ENCODE measurements around the gene TSC1.
A peak's percentile ranks its signal among the peaks of the same experiment; 100 is the strongest.

The TSC1 gene

DNA sequence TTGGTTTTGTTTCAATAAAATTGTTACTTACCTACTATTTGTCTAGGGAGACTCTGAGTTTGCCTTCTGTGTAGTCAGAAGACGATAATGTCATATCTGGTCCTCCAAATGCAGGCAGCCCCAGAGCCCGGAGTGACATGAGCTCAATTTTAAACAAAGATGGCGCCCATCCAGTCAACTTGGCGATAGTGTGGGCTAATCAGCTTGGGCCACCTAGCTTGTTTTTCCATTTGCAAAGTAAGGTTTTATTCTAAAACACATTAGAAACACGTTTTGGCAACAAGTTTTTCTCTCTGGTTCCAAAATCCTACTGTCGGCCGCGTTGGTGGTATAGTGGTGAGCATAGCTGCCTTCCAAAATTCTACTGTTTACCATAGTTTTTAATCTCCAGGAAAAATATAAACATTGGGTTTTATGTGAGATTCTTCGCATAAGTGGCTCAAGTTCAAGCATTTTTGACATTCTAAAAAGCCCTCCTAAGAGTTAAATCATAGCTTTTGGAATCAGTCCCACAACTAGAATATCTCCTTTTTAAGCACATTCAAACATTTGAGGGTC is 13.2 kb downstream of the TSC1 start:
- no peak for DNase-seq

- DNase-seq: no peak
These were observed 16.7 kb downstream of the TSC1 start for GRCh38 chr9:132927704-132928103.

DNA sequence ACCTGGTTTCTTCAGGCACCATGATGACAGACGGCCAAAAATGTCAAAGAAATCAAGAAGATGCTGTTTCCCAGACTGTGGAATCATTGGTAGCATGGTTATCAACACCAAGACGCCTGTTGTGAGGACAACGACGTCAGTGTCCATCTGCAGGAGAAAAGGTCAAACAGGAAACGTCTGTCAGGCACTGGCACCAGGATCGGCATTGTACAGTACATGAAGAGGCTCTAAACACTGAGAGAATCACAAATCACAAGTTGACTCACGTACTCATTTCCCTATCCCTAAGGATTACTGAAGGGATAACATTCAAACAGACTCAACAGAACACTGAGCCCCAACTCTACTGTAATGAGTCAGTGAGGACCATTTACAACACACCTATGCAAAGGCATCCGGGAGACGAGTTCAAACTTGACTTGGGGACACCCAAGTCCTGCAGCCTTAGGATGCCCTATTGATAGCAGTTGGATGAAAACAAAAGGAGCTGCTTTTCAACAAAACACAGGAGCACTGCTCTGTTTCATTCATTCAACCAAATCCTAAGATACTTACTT is 21.0 kb downstream of the TSC1 start:
- no peak for DNase-seq

GRCh38 chr9:132919614-132920268 is 24.7 kb downstream of the TSC1 start:
- no peak for DNase-seq

DNA sequence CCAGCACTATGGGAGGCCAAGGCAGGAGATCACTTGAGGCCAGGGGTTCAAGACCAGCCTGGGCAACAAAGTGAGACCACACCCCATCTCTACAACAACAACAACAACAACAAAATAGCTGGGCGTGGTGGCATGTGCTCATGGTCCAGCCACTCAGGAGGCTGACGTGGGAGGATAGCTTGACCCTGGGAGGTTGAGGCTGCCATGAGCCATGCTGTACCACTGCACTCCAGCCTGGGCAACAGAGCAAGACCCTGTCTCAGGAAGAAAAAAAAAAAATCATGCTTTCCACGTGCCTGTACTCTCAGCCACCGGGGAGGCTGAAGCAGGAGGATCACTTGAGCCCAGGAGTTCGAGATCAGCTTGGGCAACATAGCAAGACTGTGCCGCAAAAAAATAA is 29.5 kb downstream of the TSC1 start:
- no peak for DNase-seq

GRCh38 chr9:132912131-132912530 is 32.3 kb downstream of the TSC1 start:
- DNase-seq: no peak

DNA sequence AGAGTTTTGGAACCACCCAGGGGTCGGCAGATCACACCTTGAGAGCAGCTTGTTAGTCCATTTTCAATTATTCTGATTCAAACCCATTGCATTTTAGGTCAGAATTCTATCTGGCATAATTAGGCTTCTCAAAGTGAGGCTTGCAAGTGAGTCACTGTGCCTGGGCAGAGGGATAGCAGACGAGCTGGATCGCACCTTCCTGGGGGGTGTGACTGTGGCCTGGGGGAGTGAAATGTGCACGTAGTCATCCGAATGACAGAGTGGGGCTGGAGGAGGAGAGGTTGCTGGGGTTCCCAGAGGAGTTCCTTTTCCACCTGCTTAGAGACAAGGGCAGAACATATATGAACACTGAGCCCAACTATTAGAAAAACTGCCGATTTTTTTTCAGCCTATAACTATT is 34.0 kb downstream of the TSC1 start:
- no peak for DNase-seq

GRCh38 chr9:132909311-132909710 is 35.1 kb downstream of the TSC1 start:
- DNase-seq: no peak

DNA sequence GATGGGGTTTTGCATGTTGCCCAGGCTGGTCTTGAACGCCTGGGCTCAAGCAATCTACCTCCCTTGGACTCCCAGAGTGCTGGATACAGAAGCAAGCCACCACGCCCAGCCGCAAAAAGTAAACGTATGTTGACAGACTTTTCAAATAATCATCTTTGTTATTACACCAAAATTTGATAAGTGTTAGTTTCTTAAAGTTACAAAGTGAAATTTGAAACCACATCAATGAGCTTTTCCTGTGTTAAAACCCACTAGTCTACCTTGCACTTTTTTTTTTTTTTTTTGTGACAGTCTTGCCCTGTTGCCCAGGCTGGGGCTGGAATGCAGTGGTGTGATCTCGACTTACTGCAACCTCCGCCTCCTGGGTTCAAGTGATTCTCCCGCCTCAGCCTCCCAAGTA is 35.8 kb downstream of the TSC1 start:
- no peak for DNase-seq

DNA sequence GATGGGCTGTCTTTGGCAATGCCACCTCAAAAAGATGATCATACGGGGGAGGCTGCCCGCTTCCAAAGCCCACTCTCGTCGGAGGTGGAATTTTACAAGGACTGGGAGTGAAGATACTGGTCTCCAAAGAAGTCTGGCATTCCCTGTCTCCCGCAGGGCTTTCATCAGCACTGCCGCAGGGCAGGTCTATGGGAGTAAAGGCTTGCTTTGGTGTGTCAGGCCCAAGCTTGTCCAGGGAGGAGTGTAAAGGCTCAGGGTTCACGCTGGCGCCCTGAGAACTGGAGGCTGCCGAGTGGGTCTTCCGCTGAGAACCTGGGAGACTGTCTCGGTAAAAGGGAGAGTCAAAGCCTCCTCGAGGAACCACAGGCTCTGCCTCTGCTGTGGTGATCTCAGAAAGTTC is 38.7 kb downstream of the TSC1 start:
- DNase-seq: no peak

- DNase-seq: no peak
These were observed 40.6 kb downstream of the TSC1 start for GRCh38 chr9:132903574-132904492.

- peak; percentile 40 for DNase-seq
These were observed 42.3 kb downstream of the TSC1 start for GRCh38 chr9:132901858-132902831.

DNA sequence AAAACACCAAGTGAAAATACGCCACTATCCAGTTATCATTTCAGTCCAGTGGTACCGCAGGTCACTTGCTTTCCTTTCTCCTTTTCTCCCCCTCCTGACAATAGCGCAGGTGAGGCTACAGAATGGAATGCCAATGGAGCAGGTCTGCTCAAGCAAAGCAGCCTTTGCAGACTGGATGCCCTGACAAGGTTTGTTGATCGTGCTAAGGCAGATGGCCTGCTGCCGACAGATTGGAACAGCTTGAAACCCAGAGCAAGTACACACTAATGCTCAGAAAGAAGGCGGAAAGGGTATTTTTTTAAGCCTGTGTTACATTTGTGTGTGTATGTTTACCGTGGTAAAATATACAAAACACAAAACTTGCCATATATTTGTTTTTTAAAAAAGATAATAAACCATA is 46.4 kb downstream of the TSC1 start:
- no peak for DNase-seq

DNA sequence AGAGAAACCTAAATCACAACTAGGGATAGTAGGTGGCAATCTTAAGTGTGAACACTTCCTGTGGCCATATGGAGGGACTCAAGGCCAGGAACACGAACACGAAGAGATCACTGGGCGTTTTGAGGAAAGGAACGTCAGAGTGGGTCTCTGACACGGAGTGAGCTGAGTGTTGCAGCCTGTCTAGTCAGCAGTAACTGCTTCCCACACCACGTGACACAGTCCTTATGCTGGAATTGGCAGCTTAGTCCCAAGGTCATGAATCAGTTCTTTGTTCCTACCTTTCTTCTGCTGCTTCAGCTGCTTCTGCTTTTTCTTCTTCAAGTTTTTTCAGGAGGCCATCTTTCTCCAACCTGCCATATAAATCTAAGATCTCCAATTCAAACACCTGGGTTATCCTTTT is 47.5 kb downstream of the TSC1 start:
- DNase-seq: no peak

DNA sequence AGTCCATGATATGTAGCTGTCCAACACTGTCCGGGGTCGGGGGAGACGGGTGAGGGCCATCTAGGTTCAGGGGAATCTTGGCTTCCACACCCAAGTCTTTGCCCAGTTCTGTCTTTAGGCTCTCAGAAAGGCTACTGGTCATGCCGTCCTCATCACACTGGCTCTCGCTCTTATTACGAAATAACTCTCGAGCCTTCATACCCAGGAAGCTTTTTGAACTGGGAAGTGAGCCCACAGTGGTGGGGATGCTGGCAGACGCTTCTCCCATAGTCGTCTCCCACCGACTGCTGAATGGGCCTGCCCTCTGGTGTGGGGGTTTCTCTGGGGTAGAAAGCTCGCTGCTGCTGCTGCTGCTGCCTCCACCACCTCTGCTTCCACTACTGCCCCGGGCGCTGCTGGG is 48.2 kb downstream of the TSC1 start:
- no peak for DNase-seq

DNA sequence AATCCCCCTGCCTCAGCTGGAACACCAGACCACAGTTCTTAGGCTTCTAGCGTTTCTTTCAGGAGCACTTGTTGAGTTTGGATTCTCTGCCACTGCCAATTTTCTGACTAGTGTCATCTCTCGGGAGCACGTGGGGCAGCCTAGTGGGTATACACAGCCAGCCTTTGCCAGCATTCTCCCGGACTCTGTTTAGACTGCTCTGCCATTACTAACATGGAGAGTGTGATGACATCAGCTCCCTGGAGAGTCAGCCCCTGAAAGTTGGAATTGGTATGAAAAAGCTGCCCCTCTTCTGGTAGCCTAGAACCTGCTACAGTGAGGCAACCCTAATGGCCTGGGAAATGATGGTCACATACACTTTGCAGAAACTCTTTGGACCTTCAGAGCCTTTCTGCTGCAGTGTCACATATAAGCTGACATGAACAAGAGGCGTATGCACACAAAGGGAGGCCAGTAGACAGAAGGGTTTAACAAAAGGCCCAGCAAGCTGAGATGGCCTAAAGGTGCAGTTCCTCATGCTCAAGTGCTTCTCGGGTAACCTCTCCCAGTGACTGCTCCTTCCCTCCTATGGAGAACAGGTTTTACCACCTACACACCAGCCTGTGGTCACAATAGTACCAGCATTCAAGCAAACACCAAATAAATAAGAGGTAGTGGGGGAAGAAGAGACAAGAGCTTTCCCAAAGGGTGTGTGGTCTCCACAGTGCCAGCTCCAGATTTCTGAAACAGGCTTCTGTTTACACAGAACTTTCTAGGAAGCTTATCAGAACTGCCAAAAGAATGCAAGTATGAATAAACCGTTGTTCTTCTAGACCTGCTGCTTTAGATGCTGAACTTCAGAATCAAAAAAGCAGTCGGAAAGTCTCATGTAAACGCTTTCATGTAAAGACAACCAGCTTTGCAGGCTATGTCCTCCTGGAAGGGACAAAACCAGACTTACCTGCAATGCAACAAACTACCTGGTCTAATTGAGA is 49.3 kb downstream of the TSC1 start:
- no peak for DNase-seq

DNA sequence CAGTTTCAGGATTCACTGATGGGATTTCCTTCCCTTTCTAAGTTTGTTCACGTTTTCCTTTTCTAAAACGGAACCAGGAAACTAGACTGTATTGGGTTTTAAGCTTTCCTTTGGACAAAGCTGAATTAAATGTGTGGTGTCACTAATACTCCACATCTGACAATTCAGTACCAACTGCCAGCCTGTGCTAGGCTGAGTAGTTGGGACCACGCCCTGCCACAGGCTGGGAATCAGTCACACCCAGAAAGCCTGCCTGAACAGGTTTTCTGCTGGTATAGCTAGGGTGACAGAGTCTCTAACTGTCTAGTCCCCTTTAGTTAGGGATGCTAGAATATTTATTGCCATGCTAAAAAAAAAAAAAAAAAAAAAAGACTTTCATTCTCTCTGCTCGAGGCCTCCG is 50.1 kb downstream of the TSC1 start:
- DNase-seq: no peak

GRCh38 chr9:132892400-132892799 is 52.0 kb downstream of the TSC1 start:
- no peak for DNase-seq

DNA sequence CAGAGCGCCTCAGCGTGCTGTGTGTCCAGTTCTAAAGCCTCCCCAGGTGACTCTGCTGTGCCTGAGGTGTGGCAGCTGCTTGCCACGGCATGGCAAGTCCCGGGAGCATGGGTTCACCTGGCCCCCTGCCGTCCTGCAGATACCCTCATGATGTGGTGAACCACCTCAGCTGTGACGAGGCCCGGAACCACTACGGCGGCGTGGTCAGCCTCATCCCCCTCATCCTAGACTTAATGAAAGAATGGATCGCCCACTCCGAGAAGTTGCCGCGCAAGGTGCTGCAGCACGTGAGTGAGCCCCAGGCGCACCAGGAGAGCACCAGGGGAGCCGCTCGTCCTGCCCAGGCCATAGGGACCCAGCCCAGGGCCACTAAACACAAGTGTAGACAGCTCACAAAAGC is 56.3 kb downstream of the TSC1 start:
- no peak for DNase-seq

- no peak for DNase-seq
These were observed 57.0 kb downstream of the TSC1 start for GRCh38 chr9:132887181-132888120.

All from NCI-H1048 (cell line).